PC-9 (cell line): ENCODE results near the gene DPH7.

ENCODE experiments used
- CTCF ChIP-seq: fragments of 200-600 bp; sonication (generic); conservative IDR thresholded peaks from 2 replicates; pipeline ENCODE4 v1.6.1; 2017; ENCODE audit warnings: mixed run types, antibody characterized with exemption, mild to moderate bottlenecking, moderate library complexity
- EZH2 ChIP-seq: fragments of 200-600 bp; sonication (generic); IDR thresholded peaks from 2 replicates; pipeline ENCODE4 v1.8.0; 2017; ENCODE audit warnings: antibody characterized with exemption, low read depth

- no peak for TF ChIP-seq EZH2
- no peak for TF ChIP-seq CTCF
These were observed 11.4 kb upstream of the DPH7 start for GRCh38 chr9:137590123-137590468.
